Ascending aorta (tissue), 2 donors: Measurements from ENCODE around the gene GNPTG. TPM values are rescaled to one million over a fixed set of nuclear protein-coding genes. Genes with fewer than 3 reads are reported as not detected.

Experiments
- DNase-seq, 2 donors: peaks; one replicate each; pipeline ENCODE4 v3.0.0-alpha.2; 2019; ENCODE audit warnings: low spot score in 2 of 2
- H3K27ac ChIP-seq, 2 donors: fragments of 200-600 bp; sonication (generic); one replicate each; pipeline ENCODE4 v1.5.1; 2016 to 2017; ENCODE audit warnings: mild to moderate bottlenecking in 1 of 2
- H3K27me3 ChIP-seq: fragments of 200-600 bp; sonication (generic); one replicate; pipeline ENCODE4 v1.5.1; 2017
- H3K36me3 ChIP-seq, 2 donors: fragments of 200-600 bp; sonication (generic); one replicate each; pipeline ENCODE4 v1.5.1; 2016
- H3K4me1 ChIP-seq, 2 donors: fragments of 200-600 bp; sonication (generic); one replicate each; pipeline ENCODE4 v1.5.1; 2016 to 2017; ENCODE audit warnings: mild to moderate bottlenecking in 1 of 2
- H3K4me3 ChIP-seq, 2 donors: fragments of 200-600 bp; sonication (generic); one replicate each; pipeline ENCODE4 v1.5.1; 2016 to 2017; ENCODE audit warnings: mild to moderate bottlenecking in 1 of 2
- H3K9me3 ChIP-seq, 2 donors: fragments of 200-600 bp; sonication (generic); one replicate each; pipeline ENCODE4 v1.5.1; 2016
- CTCF ChIP-seq, 3 experiments: fragments of 200-600 bp in 2 of 3; fragments of 450-650 bp in 1 of 3; sonication (generic) in 2 of 3; IDR thresholded peaks; one replicate each; pipeline ENCODE4 v1.5.1; 2016 to 2019; ENCODE audit warnings: antibody characterized with exemption in 3 of 3, mild to moderate bottlenecking in 1 of 3, moderate library complexity in 1 of 3
- intact Hi-C: fragments of 100-400 bp; cut with DNase I; formaldehyde crosslinking; loops from one replicate; pipeline ENCODE4 v1.15.1; 2023
- total RNA-seq: library from RNA; depleted of rRNA; stranded (reverse); fragments of >200 nt; gene quantifications from one replicate; pipeline ENCODE4 v1.1.0, GENCODE V29; 2016

The GNPTG gene
- total RNA-seq, 1 donor from 2014 or later = 86.6 TPM

- Histone ChIP-seq H3K9me3 (peaks cover 0 to 4% of the 10 kb centered on the region in 2 donors), H3K27me3 (peaks cover 29% of the 10 kb centered on the region), H3K36me3 (peaks cover 6 to 20% of the 10 kb centered on the region in 2 donors), H3K27ac (no peak overlapping the region), H3K4me3 (no peak overlapping the region), H3K4me1 (peaks cover 3 to 11% of the 10 kb centered on the region in 2 donors)
- intact Hi-C loops = no loop called here
- DNase-seq = no peak
- TF ChIP-seq CTCF (IDR thresholded peaks at IDR 0.05) = peak in 2 of 3 experiments; percentile 5 to 6
These were observed 21.3 kb upstream of the GNPTG start for GRCh38 chr16:1330260-1330914.

DNA sequence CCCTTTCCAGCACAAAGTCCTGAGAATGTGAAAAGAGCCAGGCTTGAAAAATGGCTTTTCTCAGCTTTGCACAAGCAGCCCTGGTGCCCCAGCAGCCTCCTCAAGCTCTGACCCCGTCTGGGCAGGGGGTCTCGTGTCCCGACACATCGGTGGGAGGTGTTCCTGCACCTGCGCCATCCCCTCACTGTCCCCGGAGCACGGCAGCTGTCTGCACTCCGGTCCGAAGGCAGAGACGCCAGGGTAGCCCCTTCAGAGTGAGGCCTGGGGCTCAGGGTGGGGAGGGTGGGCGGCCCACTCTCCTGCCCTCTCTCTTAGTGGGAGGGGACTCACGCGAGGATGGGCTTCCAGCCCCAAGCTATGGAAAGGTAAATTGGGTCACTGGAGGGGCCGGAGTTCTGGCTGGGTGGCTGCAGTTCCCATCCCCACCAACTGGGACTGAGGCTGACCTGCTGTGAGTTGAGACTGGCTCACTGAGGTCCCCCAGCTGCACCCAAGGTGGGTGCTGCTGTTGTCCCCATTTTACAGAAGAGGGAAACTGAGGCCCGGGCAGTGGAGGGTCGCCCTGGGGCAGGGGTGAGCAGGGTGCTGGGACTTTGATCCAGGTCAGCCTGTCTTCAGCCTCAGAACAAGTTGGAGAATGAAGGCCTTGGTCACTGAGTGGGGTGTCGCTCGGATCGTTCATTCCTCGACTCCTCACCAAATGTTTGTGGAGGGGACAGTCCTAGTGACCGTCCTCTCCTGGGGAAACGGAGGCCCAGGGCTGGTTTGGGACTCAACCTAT lies 20.6 kb upstream of the GNPTG start:
- intact Hi-C loops = no loop called here
- Histone ChIP-seq H3K27ac (no peak overlapping the region), H3K9me3 (peaks cover 0 to 4% of the 10 kb centered on the region in 2 donors), H3K36me3 (peaks cover 0 to 13% of the 10 kb centered on the region in 2 donors), H3K4me1 (peaks cover 3 to 11% of the 10 kb centered on the region in 2 donors), H3K4me3 (peak overlapping the region in 1 of 2 donors; percentile 33), H3K27me3 (peaks cover 29% of the 10 kb centered on the region)
- TF ChIP-seq CTCF (IDR thresholded peaks at IDR 0.05) = no peak
- DNase-seq = no peak

GRCh38 chr16:1331712-1332617 lies 19.8 kb upstream of the GNPTG start:
- peak; percentile 30 to 81 for DNase-seq
- Histone ChIP-seq H3K27me3 (peaks cover 29% of the 10 kb centered on the region), H3K4me3 (peak overlapping the region; percentile 33 to 35), H3K9me3 (peaks cover 0 to 4% of the 10 kb centered on the region in 2 donors), H3K36me3 (peaks cover 0 to 5% of the 10 kb centered on the region in 2 donors), H3K27ac (no peak overlapping the region), H3K4me1 (peaks cover 3 to 11% of the 10 kb centered on the region in 2 donors)
- no peak for TF ChIP-seq CTCF (IDR thresholded peaks at IDR 0.05)
- intact Hi-C loops = no loop called here

DNA sequence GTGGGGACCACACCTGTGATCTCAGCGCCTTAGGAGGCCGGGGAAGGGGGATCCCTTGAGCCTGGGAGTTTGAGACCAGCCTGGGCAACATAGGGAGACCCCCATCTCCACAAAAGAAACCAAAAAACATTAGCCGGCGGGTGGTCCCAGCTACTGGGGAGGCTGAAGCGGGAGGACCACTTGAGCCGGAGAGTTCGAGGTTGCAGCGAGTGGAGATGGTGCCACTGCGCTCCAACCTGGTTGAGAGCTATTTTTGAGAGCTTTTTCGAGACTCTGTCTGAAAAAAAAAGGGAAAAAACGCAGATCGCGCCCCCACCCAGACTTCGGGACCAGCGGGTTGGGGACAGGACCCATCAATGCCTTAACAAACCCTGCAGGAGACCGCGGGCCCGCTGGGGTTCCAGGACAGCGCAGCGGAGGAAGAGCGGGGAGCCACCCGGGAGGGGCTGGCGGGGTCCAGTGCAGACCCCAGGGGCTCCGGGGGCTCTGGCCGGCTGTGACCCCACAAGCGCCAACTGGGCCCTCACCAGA lies 19.0 kb upstream of the GNPTG start:
- peaks cover 0 to 4% of the 10 kb centered on the region in 2 donors for H3K9me3 ChIP-seq
- H3K36me3 ChIP-seq = no peaks in the 10 kb centered on the region
- intact Hi-C loops = no loop called here
- no peak overlapping the region for H3K27ac ChIP-seq
- no peak for DNase-seq
- peak overlapping the region; percentile 18 to 55 for H3K4me3 ChIP-seq
- peaks cover 3 to 11% of the 10 kb centered on the region in 2 donors for H3K4me1 ChIP-seq
- no peak for TF ChIP-seq CTCF (IDR thresholded peaks at IDR 0.05)
- H3K27me3 ChIP-seq = peaks cover 29% of the 10 kb centered on the region

GRCh38 chr16:1333149-1333812 lies 18.4 kb upstream of the GNPTG start, which contains the start of gene BAIAP3:
TSS of gene BAIAP3 (plus strand) at chr16:1333645. CDS start at chr16:1338550, 4,905 bp downstream.
- H3K27me3 ChIP-seq = peaks cover 29% of the 10 kb centered on the region
- H3K4me3 ChIP-seq = peak within 1 kb of the TSS; percentile 36 to 55
- no peak within 1 kb of the TSS for H3K27ac ChIP-seq
- peaks cover 0 to 4% of the 10 kb centered on the region in 2 donors for H3K9me3 ChIP-seq
- no peaks in the 10 kb centered on the region for H3K36me3 ChIP-seq
- DNase-seq = no peak
- intact Hi-C loops = no loop called here
- H3K4me1 ChIP-seq = peaks cover 3 to 11% of the 10 kb centered on the region in 2 donors
- TF ChIP-seq CTCF (IDR thresholded peaks at IDR 0.05) = no peak
